ENCODE measurements around the gene SCLT1.

The SCLT1 gene

GRCh38 chr4:129117705-129118104 is 24.4 kb upstream of the SCLT1 start:
- no peak overlapping the region for H3K4me3 ChIP-seq (ENCODE audit: low read depth, low read length)
- no peak for TF ChIP-seq CTCF (IDR thresholded peaks at IDR 0.05; ENCODE audit: low read depth, low read length)
- no peak for DNase-seq (ENCODE audit: low read depth, low spot score)
- in situ Hi-C loops (cut with HindIII; ENCODE audit: low sequenced_read_pairs), result no loop called here

GRCh38 chr4:129113919-129114318 is 20.6 kb upstream of the SCLT1 start:
- no peak overlapping the region for H3K4me3 ChIP-seq (ENCODE audit: low read depth, low read length)
- DNase-seq (ENCODE audit: low read depth, low spot score), result no peak
- no peak for TF ChIP-seq CTCF (IDR thresholded peaks at IDR 0.05; ENCODE audit: low read depth, low read length)
- in situ Hi-C loops (cut with HindIII; ENCODE audit: low sequenced_read_pairs), result no loop called here

GRCh38 chr4:129113434-129113833 is 20.1 kb upstream of the SCLT1 start:
- DNase-seq (ENCODE audit: low read depth, low spot score), result no peak
- in situ Hi-C loops (cut with HindIII; ENCODE audit: low sequenced_read_pairs), result no loop called here
- no peak for TF ChIP-seq CTCF (IDR thresholded peaks at IDR 0.05; ENCODE audit: low read depth, low read length)
- H3K4me3 ChIP-seq (ENCODE audit: low read depth, low read length), result no peak overlapping the region

GRCh38 chr4:129111919-129112318 is 18.6 kb upstream of the SCLT1 start:
- no peak for DNase-seq (ENCODE audit: low read depth, low spot score)
- no peak overlapping the region for H3K4me3 ChIP-seq (ENCODE audit: low read depth, low read length)
- in situ Hi-C loops (cut with HindIII; ENCODE audit: low sequenced_read_pairs), result no loop called here
- no peak for TF ChIP-seq CTCF (IDR thresholded peaks at IDR 0.05; ENCODE audit: low read depth, low read length)

GRCh38 chr4:129110931-129111330 is 17.6 kb upstream of the SCLT1 start:
- no peak for DNase-seq (ENCODE audit: low read depth, low spot score)
- no peak for TF ChIP-seq CTCF (IDR thresholded peaks at IDR 0.05; ENCODE audit: low read depth, low read length)
- in situ Hi-C loops (cut with HindIII; ENCODE audit: low sequenced_read_pairs), result no loop called here
- no peak overlapping the region for H3K4me3 ChIP-seq (ENCODE audit: low read depth, low read length)

- H3K4me3 ChIP-seq (ENCODE audit: low read depth, low read length), result no peak overlapping the region
- no peak for TF ChIP-seq CTCF (IDR thresholded peaks at IDR 0.05; ENCODE audit: low read depth, low read length)
- DNase-seq (ENCODE audit: low read depth, low spot score), result no peak
- in situ Hi-C loops (cut with HindIII; ENCODE audit: low sequenced_read_pairs), result no loop called here
These were observed 16.9 kb upstream of the SCLT1 start for GRCh38 chr4:129109965-129110824.

All from astrocyte of the spinal cord (primary cell).